CD4-positive, alpha-beta T cell treated with Interferon alpha-2 for 1 hour (primary cell): ENCODE data around the gene RAB36.

Source experiments
- DNase-seq, 2 donors: peaks; one replicate each; pipeline ENCODE4 v3.0.0-alpha.2; 2020 to 2022

The RAB36 gene, protein sequence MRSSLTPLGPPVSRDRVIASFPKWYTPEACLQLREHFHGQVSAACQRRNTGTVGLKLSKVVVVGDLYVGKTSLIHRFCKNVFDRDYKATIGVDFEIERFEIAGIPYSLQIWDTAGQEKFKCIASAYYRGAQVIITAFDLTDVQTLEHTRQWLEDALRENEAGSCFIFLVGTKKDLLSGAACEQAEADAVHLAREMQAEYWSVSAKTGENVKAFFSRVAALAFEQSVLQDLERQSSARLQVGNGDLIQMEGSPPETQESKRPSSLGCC

DNA sequence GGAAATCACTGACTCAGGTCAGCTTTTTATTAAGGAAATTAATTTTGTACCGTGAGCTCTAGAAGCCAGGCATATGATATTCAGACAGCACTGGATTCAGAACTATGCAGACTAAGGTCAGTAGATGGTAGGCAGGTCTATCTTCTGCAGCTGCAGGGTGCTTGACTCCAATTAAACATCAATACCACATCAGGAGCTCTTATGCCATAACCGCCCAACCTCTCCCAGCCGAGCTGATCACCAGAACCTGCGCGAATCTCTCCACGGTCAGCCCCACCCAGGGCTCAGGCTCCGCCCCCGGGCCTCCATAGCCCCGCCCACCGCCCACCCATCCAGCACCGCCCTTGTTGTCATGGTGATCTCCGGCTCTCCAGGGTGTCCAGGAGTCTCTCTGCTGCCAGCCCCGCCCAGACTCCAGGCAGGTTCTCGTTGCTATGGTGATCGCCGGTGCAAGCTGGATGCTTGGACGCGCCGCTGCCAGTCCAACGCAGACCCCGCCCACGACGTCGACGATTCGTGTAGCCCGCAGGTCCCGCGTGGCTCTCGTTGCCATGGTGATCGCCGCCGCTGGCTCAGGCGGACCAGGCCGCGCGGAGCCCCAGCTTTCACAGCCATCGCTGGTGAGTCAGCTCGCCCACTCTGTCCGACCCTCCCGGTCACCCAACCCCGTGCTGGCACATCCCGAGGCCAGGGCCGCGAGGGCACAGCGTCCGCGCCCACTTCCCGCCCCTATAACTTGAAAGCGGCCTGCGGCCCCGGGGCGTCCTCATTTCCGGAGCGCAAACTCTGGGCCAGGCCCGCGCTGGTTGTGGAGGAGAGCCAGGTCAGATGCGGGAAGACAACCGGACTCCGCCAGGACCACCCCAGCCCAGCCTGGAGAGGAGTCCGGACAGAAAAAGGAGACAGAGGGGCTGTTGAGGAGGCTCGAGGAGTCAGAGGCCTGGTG lies at the start of gene RAB36:
RAB36 (plus strand) TSS at position 546 of the 946 bp plus-strand sequence. CDS start 1,140 bp downstream, outside the sequence.
- DNase-seq = peak; percentile 96

DNA sequence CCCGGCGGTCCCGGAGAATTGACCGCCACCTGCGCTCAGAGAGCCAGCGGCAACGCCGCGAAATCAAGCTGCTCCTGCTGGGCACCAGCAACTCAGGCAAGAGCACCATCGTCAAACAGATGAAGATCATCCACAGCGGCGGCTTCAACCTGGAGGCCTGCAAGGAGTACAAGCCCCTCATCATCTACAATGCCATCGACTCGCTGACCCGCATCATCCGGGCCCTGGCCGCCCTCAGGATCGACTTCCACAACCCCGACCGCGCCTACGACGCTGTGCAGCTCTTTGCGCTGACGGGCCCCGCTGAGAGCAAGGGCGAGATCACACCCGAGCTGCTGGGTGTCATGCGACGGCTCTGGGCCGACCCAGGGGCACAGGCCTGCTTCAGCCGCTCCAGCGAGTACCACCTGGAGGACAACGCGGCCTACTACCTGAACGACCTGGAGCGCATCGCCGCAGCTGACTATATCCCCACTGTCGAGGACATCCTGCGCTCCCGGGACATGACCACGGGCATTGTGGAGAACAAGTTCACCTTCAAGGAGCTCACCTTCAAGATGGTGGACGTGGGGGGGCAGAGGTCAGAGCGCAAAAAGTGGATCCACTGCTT lies 49.4 kb upstream of the RAB36 start:
- no peak for DNase-seq

DNA sequence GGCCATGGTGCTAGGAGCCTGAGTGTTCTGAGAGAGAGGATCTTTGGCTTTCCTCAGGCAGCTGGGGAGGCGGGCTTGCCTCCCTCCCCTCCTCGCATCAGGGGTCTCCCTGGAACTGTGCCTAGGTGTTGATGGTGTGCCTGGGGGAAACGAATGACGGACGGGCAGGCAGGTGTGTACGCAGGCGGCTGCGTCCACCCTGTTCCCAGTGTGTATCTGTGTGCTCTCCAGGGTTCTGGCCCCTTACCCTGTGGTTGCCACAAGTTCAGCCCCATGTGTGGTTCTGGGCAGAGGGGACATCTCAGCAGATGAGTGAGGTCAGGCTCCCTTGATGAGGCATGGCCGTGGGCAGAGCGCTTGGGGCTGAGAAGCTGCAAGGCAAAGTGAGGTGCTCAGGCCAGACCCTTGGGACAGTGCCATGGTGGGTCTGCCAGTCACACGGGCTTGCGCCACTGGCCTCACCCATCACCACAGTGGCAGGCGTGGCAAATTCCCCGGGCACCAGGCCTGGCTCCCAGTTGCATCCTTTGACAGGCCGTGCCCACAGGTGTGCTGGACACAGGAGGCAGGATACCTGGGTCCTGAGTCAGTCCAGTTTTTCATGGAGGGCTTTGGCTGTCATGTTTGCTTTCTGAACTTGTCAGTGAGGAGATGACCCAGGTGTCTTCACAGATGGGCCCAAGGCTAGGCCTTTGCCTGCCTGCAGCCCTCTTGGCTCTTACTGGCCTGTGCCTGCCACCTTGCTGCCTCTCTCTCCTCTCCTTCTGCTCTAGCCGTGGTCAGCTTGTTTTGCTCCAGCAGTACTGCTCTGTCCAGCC lies 47.7 kb upstream of the RAB36 start:
- no peak for DNase-seq

DNA sequence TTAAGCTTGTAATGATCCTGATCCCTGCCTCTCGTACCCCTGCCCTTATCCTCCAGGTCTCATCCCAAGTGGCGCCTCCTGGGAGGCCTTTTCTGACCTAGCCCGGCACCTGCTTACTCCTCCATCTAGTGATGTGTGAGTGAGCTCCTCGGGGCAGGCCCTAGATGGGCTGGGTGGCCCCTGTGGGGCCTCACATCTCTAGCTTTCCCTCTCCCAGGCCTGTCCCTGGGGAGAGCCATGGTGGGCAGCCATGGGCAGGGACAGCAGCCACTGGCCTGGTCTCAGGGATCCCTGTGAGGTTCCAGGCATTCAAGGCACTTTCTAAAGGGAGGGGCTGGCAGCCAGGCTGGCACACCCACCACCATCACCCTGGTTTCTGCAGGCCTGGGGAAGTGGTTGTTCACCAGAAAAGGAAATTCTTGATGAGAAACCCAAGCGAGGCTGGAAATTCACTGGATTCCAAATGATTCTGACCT lies 47.0 kb upstream of the RAB36 start:
- no peak for DNase-seq

- DNase-seq = no peak
Measured at GRCh38 chr22:23098718-23099530, 46.4 kb upstream of the RAB36 start.

GRCh38 chr22:23099531-23099804 lies 45.8 kb upstream of the RAB36 start:
- DNase-seq = no peak

DNA sequence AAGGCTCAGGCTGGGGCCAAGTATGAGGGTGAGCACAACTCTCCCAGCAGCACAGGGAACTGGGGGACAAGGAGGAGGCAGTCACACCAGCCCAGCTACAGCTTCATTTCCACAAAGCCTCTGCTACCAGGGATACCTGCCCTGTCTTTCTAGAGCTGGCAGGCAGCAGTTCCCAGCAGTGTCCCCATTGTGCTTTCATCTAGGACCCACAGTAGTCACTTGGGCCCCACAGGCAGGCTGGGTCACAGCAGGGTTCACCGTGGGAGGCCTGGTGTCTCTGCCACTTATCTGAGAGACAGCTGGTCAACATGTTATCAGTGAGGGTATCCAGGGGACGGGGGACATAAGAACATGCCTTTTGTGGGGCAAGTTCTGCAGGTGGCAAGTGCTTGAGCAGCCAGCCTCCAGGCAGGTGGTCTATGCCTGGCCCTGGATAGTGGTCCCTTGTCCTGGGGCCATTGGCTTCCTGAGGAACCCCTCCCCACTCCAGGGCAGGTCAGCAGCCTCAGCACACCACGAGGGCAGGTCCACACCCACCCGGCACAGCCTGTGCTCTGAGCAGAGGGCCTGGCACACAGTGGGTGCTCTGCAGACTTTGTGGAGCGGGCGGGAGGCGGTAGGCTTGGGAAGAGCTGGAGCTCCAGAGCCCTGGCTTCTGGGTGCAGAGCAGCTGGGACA lies 45.0 kb upstream of the RAB36 start:
- no peak for DNase-seq

- DNase-seq = no peak
Measured at GRCh38 chr22:23101524-23101923, 43.8 kb upstream of the RAB36 start.

GRCh38 chr22:23102002-23102655 lies 43.1 kb upstream of the RAB36 start:
- DNase-seq = no peak

- no peak for DNase-seq
Measured at GRCh38 chr22:23102776-23103175, 42.5 kb upstream of the RAB36 start.

GRCh38 chr22:23103199-23103954 lies 41.9 kb upstream of the RAB36 start:
- DNase-seq = no peak

GRCh38 chr22:23104187-23104971 lies 40.9 kb upstream of the RAB36 start:
- DNase-seq = no peak

DNA sequence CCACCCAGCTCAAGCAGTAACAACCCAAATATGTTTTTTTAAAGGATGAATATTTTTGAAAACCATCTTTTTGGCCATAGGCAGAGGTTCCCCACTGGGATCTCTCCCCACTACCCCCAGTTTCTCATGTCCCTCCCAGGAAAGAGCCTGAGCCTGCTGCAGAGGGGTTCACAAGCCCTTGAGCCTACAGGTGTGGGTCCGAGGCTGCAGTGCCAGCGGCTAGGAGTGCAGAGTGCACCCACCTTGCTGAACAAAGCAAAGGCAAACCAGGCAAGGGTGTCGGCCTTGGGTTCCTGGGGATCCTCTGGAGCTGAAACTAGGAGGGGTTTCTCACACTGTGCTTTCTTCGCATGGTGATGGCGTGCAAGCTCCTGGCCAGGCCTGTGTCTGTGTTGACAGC lies 40.0 kb upstream of the RAB36 start:
- DNase-seq = no peak

DNA sequence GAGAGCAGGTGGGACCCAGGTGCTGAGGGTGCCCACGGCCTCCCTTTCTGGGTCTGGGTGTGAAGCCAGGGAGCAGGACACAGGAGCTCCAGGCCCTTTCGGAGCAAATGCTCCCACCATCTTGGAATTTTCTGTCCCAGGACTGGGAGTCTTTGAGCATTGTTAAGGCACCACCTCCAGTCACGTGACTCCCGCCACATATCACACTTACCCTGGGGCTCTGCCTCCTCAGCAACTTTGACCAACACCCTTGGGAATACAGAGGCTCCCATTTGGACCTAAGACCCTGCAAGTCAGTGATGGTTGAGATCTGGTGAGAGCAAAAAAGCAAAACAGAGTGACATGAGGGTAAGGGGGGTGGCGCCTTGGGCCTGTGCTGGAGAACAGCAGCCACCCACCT lies 39.4 kb upstream of the RAB36 start:
- no peak for DNase-seq

DNA sequence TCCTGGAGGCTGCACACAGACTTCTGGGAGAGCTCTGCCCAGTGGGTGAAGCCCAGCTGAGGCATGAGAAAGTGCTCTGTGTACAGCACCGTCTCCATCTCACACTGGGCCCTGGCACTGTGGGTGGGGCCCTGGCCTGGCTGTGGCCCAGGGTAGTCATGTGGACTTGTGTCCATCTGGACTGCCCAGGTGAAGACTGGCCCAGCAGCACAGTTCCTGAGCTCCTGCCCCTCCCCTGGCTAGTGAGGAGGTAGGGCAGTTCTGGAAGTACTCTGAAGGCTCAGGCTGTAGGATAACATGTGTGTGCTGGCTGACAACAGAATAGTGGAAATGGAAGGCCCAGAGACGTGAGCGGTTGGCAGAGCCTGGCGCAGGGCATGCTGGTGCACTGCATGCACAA lies 38.9 kb upstream of the RAB36 start:
- no peak for DNase-seq

GRCh38 chr22:23106906-23107367 lies 38.3 kb upstream of the RAB36 start:
- DNase-seq = no peak

GRCh38 chr22:23107487-23108248 lies 37.6 kb upstream of the RAB36 start:
- DNase-seq = no peak
